Stomach (tissue), 8 donors: ENCODE measurements around the gene AMACR. TPM values are rescaled to one million over a fixed set of nuclear protein-coding genes. Genes with fewer than 3 reads are reported as not detected.

ENCODE experiments used
- polyA plus RNA-seq, 3 donors: library from polyadenylated mRNA; stranded (reverse); fragments of 200-250 nt; gene quantifications; one replicate each; pipeline ENCODE4 v1.2.3, GENCODE V29; 2013
- small RNA-seq, 4 donors: library from RNA; depleted of rRNA; stranded (forward); fragments of <200 nt; gene quantifications; one replicate each; pipeline ENCODE3, GENCODE V24; 2016
- total RNA-seq, 5 donors: library from RNA; depleted of rRNA; stranded (reverse); fragments of >200 nt; gene quantifications; one replicate each; pipeline versions ENCODE4 v1.1.0 to v1.2.3, GENCODE V29; 2014 to 2016
- donor health status: healthy with polysubstance abuse.
- donor health status: Bipolar disorder and iron deficiency.
- donor health status: healthy.

Gene AMACR
- total and polyA plus RNA-seq, 8 donors = 8.5 to 89.7 (median 19.5) TPM

Small RNA genes within 50 kb of the gene (small RNA-seq; reads per million reads assigned to genes)
- gene AC139783.1 = 0 reads per million in 4 donors

Other genes with a start within 250 kb of the AMACR start
- gene ADAMTS12, start 116.1 kb downstream of the AMACR start, total RNA-seq = 10 to 100 TPM in 1 of 5 donors, 1 to 10 TPM in 1, under 1 TPM in 2, not detected in 1; 0.14 to 17.1 (median 1.4) TPM
- gene ADAMTS12, start 116.1 kb downstream of the AMACR start, polyA plus RNA-seq = 1 to 10 TPM in 1 of 3 donors, under 1 TPM in 2; 0.15 to 1.2 (median 0.62) TPM
- gene RXFP3, start 71.7 kb downstream of the AMACR start, total RNA-seq = not detected
- gene RXFP3, start 71.7 kb downstream of the AMACR start, polyA plus RNA-seq = not detected
- not detected for gene SLC45A2, start 23.4 kb downstream of the AMACR start, total RNA-seq
- under 1 TPM; 0.19 to 0.46 (median 0.20) TPM for gene SLC45A2, start 23.4 kb downstream of the AMACR start, polyA plus RNA-seq
- gene C1QTNF3, start 35.2 kb upstream of the AMACR start, total RNA-seq = 10 to 100 TPM in 3 of 5 donors, 1 to 10 TPM in 2; 3.6 to 84.1 (median 14.6) TPM
- 10 to 100 TPM in 1 of 3 donors, 1 to 10 TPM in 2; 4.5 to 19.6 (median 6.9) TPM for gene C1QTNF3, start 35.2 kb upstream of the AMACR start, polyA plus RNA-seq